MCF 10A (cell line): ENCODE results near the gene EEF1E1. TPM values are rescaled to one million over a fixed set of nuclear protein-coding genes. Genes with fewer than 3 reads are reported as not detected.
"Not testable (repeated sequence)": the region's sequence is repeated elsewhere in the genome, so short reads cannot be mapped to it uniquely, and the experiment has no call there.

Experiments used
- BruUV-seq: library from RNA; stranded (reverse); fragments of 400-500 nt; replicated peaks from 2 replicates; lab custom pipeline; 2021; lab: Mats Ljungman, UMichigan
- CTCF ChIA-PET: fragments of 300-600 bp; sonication (Branson Sonifier 250); formaldehyde crosslinking; extraction: SDS; loops from one replicate; lab custom pipeline; 2021; ENCODE audit warnings: antibody characterized with exemption, inconsistent platforms; lab: Yijun Ruan, JAX
- POLR2A ChIA-PET: fragments of 300-600, 350-650 bp; sonication (Branson Sonifier 250); formaldehyde crosslinking; extraction: SDS; loops from one replicate; lab custom pipeline; 2020; ENCODE audit warnings: antibody characterized with exemption, inconsistent platforms; lab: Yijun Ruan, JAX
- DNase-seq: peaks from one replicate; pipeline ENCODE4 v3.0.0-alpha.2; 2018; ENCODE audit not compliant: unreplicated experiment
- H3K27ac Mint-ChIP-seq: one replicate; pipeline ENCODE4 v1.8.0; 2022; ENCODE audit warnings: mild to moderate bottlenecking, low read depth, mixed read lengths; ENCODE audit not compliant: unreplicated experiment
- H3K27me3 Mint-ChIP-seq: one replicate; pipeline ENCODE4 v1.8.0; 2022; ENCODE audit warnings: mixed read lengths; ENCODE audit not compliant: insufficient read depth, unreplicated experiment
- H3K36me3 Mint-ChIP-seq: one replicate; pipeline ENCODE4 v1.8.0; 2022; ENCODE audit warnings: mild to moderate bottlenecking, moderate library complexity, mixed read lengths; ENCODE audit not compliant: insufficient read depth, unreplicated experiment
- H3K4me1 Mint-ChIP-seq: one replicate; pipeline ENCODE4 v1.8.0; 2022; ENCODE audit warnings: mixed read lengths; ENCODE audit not compliant: insufficient read depth, unreplicated experiment
- H3K4me3 Mint-ChIP-seq: one replicate; pipeline ENCODE4 v1.8.0; 2022; ENCODE audit warnings: mild to moderate bottlenecking, moderate library complexity, mixed read lengths; ENCODE audit not compliant: unreplicated experiment
- H3K9me3 Mint-ChIP-seq: one replicate; pipeline ENCODE4 v1.8.0; 2022; ENCODE audit warnings: mixed read lengths; ENCODE audit not compliant: unreplicated experiment
- intact Hi-C: fragments of 100-400 bp; cut with micrococcal nuclease; formaldehyde crosslinking; loops from 2 replicates; pipeline ENCODE4 v1.14.1; 2022
- total RNA-seq: library from RNA; stranded (reverse); gene quantifications from 2 replicates; pipeline ENCODE4 v1.2.3, GENCODE V29; 2022
- TF ChIP-seq, protein P1 (sequence below): fragments of 200-600 bp; IDR thresholded peaks from one replicate; pipeline ENCODE4 v1.8.0; 2022; ENCODE audit warnings: antibody characterized with exemption, mild to moderate bottlenecking; ENCODE audit not compliant: unreplicated experiment

Gene EEF1E1
- total RNA-seq, 1 experiment from 2014 or later = 56.7 TPM

DNA sequence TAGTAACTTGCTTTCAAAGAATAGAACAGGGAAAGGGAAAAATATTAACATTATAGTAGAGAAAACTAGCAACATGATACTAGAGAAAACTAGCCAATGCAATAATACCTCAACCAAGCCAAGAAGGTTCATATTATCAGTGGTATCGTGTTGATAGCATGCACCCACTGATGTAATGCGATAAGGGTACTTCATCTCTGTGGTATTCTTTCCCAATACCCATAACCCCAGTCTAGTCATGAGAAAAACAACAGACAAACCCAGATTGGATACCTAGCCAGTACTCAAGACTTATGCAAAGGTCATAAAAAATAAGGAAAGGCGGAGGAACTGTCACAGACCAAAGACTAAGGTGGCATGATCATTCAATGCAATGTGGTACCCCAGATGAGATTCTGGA is 59.1 kb downstream of the EEF1E1 start:
- Mint-ChIP-seq H3K4me3 (no peak overlapping the region), H3K27me3 (no peaks in the 10 kb centered on the region), H3K4me1 (peaks cover 8% of the 10 kb centered on the region), H3K27ac (no peak overlapping the region), H3K9me3 (no peaks in the 10 kb centered on the region), H3K36me3 (peaks cover 14% of the 10 kb centered on the region)
- intact Hi-C loops = no loop called here
- no peak for DNase-seq
- TF ChIP-seq, protein P1, sequence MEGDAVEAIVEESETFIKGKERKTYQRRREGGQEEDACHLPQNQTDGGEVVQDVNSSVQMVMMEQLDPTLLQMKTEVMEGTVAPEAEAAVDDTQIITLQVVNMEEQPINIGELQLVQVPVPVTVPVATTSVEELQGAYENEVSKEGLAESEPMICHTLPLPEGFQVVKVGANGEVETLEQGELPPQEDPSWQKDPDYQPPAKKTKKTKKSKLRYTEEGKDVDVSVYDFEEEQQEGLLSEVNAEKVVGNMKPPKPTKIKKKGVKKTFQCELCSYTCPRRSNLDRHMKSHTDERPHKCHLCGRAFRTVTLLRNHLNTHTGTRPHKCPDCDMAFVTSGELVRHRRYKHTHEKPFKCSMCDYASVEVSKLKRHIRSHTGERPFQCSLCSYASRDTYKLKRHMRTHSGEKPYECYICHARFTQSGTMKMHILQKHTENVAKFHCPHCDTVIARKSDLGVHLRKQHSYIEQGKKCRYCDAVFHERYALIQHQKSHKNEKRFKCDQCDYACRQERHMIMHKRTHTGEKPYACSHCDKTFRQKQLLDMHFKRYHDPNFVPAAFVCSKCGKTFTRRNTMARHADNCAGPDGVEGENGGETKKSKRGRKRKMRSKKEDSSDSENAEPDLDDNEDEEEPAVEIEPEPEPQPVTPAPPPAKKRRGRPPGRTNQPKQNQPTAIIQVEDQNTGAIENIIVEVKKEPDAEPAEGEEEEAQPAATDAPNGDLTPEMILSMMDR = no peak
- ChIA-PET CTCF (no interaction called here), POLR2A (no interaction called here)
- BruUV-seq = no TSS peak

DNA sequence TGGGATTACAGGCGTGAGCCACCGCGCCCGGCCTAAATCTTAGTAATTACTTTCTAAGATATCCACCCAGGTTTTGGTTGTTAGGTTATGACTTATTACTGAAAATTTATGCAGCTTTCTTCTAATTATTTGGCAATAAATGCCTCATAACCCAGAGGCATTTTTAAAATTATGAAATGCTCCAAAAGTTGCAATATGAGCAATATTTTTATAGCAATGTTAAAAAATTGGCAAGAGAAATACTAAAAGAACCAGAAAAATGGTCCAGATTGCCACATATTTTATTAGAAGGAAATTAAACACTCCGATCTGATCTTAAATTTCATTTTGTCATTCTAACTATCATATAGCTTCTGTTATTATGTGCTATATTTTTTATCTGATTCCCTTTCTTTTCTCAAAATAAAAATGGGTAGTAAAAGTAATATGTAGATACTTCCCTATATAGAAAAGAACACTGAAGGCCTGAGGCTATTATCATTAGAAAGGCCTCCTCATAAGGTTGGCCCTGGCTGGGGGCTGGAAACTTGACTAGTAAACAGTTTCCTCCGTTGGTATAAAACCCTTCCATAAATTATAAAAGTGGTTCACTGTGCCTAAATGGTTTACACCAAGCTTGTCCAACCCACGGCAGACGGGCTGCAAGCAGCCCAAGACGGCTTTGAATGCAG is 60.3 kb downstream of the EEF1E1 start:
- ChIA-PET POLR2A (interaction anchor here (0.6 kb wide), 1 partner anchor 420 kb away, joined by 3 read pairs; no protein-coding TSS in a partner anchor), CTCF (interaction anchor here (1.7 kb wide), 1 partner anchor 18 kb away, joined by 5 read pairs; no protein-coding TSS in a partner anchor)
- H3K4me3 Mint-ChIP-seq = no peak overlapping the region
- TF ChIP-seq, protein P1 = no peak
- no TSS peak for BruUV-seq
- peaks cover 14% of the 10 kb centered on the region for H3K36me3 Mint-ChIP-seq
- no peak for DNase-seq
- no peaks in the 10 kb centered on the region for H3K4me1 Mint-ChIP-seq
- no peaks in the 10 kb centered on the region for H3K9me3 Mint-ChIP-seq
- no peaks in the 10 kb centered on the region for H3K27me3 Mint-ChIP-seq
- no peak overlapping the region for H3K27ac Mint-ChIP-seq
- intact Hi-C loops = no loop called here

DNA sequence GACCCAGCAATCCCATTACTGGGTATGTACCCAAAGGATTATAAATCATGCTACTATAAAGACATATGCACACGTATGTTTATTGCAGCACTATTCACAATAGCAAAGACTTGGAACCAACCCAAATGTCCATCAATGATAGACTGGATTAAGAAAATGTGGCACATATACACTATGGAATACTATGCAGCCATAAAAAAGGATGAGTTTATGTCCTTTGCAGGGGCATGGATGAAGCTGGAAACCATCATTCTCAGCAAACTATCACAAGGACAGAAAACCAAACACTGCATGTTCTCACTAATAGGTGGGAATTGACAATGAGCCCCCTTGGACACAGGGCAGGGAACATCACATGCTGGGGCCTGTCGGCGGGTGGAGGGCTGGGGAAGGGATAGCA is 68.2 kb downstream of the EEF1E1 start:
- H3K27ac Mint-ChIP-seq, BruUV-seq, H3K9me3 Mint-ChIP-seq, H3K4me3 Mint-ChIP-seq, DNase-seq, H3K4me1 Mint-ChIP-seq, intact Hi-C loops, CTCF ChIA-PET, H3K27me3 Mint-ChIP-seq, POLR2A ChIA-PET: not testable (repeated sequence)
- H3K36me3 Mint-ChIP-seq = peaks cover 15% of the 10 kb centered on the region

DNA sequence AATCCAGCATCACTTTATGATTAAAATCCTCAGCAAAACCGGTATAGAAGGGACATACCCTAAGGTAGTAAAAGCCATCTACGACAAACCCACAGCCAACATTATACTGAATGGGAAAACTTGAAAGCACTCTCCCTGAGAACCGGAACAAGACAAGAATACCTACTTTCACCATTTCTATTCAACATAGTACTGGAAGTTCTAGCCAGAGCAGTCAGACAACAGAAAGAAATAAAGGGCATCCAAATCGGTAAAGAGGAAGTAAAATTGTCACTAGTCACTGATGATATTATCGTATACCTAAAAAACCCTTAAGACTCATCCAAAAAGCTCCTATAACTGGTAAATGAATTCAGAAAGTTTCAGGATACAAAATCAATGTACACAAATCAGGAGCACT is 71.4 kb downstream of the EEF1E1 start:
- no peak for DNase-seq
- no TSS peak for BruUV-seq
- peaks cover 19% of the 10 kb centered on the region for H3K36me3 Mint-ChIP-seq
- no peak overlapping the region for H3K4me3 Mint-ChIP-seq
- TF ChIP-seq, protein P1 = no peak
- intact Hi-C loops = no loop called here
- H3K4me1 Mint-ChIP-seq = peaks cover 8% of the 10 kb centered on the region
- POLR2A ChIA-PET = no interaction called here
- no peak overlapping the region for H3K27ac Mint-ChIP-seq
- H3K27me3 Mint-ChIP-seq = no peaks in the 10 kb centered on the region
- CTCF ChIA-PET = no interaction called here
- H3K9me3 Mint-ChIP-seq = peaks cover 8% of the 10 kb centered on the region

Other genes with a start within 250 kb of the EEF1E1 start
- gene TXNDC5, start 191.8 kb downstream of the EEF1E1 start, total RNA-seq = 195 and 263 TPM in 2 replicates
- 7.7 and 10.9 TPM in 2 replicates for gene BLOC1S5, start 38.2 kb downstream of the EEF1E1 start, total RNA-seq